Smooth muscle cell (in vitro differentiated cells): Measurements from ENCODE around the gene FBXO24. TPM values are rescaled to one million over a fixed set of nuclear protein-coding genes. Genes with fewer than 3 reads are reported as not detected.

Source experiments
- DNase-seq: peaks from one replicate; lab custom pipeline; 2025; ENCODE audit not compliant: unreplicated experiment; lab: John Stamatoyannopoulos, UW
- H2AFZ ChIP-seq: fragments of 200-600 bp; sonication (generic); 2 replicates; pipeline ENCODE4 v1.6.0; 2016; ENCODE audit warnings: antibody characterized with exemption, low read depth, mild to moderate bottlenecking
- H3F3A ChIP-seq: fragments of 200-600 bp; sonication (generic); 2 replicates; pipeline ENCODE4 v1.6.0; 2017; ENCODE audit warnings: antibody characterized with exemption, low read depth
- H3K27ac ChIP-seq: fragments of 200-600 bp; sonication (generic); 2 replicates; pipeline ENCODE4 v1.5.1; 2016; ENCODE audit warnings: low read depth, mild to moderate bottlenecking
- H3K27me3 ChIP-seq: fragments of 200-600 bp; sonication (generic); 2 replicates; pipeline ENCODE4 v1.6.1; 2016; ENCODE audit warnings: low read depth, mild to moderate bottlenecking
- H3K36me3 ChIP-seq: fragments of 200-600 bp; sonication (generic); 2 replicates; pipeline ENCODE4 v1.5.1; 2016; ENCODE audit warnings: low read depth
- H3K4me1 ChIP-seq: fragments of 200-600 bp; sonication (generic); 2 replicates; pipeline ENCODE4 v1.5.1; 2016; ENCODE audit warnings: low read depth
- H3K4me2 ChIP-seq: fragments of 200-600 bp; sonication (generic); 2 replicates; pipeline ENCODE4 v1.6.0; 2016; ENCODE audit warnings: mild to moderate bottlenecking
- H3K4me3 ChIP-seq: fragments of 200-600 bp; sonication (generic); 2 replicates; pipeline ENCODE4 v1.5.1; 2016; ENCODE audit warnings: mild to moderate bottlenecking
- H3K79me2 ChIP-seq: fragments of 200-600 bp; sonication (generic); 2 replicates; pipeline ENCODE4 v1.6.0; 2016; ENCODE audit warnings: low read depth, mild to moderate bottlenecking
- H3K9ac ChIP-seq: fragments of 200-600 bp; sonication (generic); 2 replicates; pipeline ENCODE4 v1.6.0; 2016; ENCODE audit warnings: low read depth
- H3K9me3 ChIP-seq: fragments of 200-600 bp; sonication (generic); replicated peaks from 2 replicates; pipeline ENCODE4 v1.5.1; 2016; ENCODE audit warnings: low read depth
- H4K20me1 ChIP-seq: fragments of 200-600 bp; sonication (generic); 2 replicates; pipeline ENCODE4 v1.6.0; 2016; ENCODE audit warnings: low read depth
- CTCF ChIP-seq: fragments of 200-600 bp; sonication (generic); IDR thresholded peaks from 2 replicates; pipeline ENCODE4 v1.5.1; 2017; ENCODE audit warnings: borderline replicate concordance, mild to moderate bottlenecking, antibody characterized with exemption; ENCODE audit not compliant: insufficient read depth, poor library complexity, severe bottlenecking
- WGBS: methylation state at CpG from one replicate; pipeline ENCODE4 v1.1.7; 2016; ENCODE audit warnings: low lambda C conversion rate; 5-methylcytosine and 5-hydroxymethylcytosine counted together
- polyA plus RNA-seq: library from polyadenylated mRNA; unstranded; fragments of >200 nt; fragmentation: Nextera tagmentation; extraction: Ambion mirVana; gene quantifications from 2 replicates; pipeline ENCODE4 v1.2.1, GENCODE V29; 2016
- total RNA-seq: library from RNA; depleted of rRNA; stranded (reverse); fragments of >200 nt; gene quantifications from 2 replicates; pipeline ENCODE4 v1.2.3, GENCODE V29; 2014

Gene FBXO24
- total and polyA plus RNA-seq, 2 experiments from 2014 or later = 0.22 to 0.61 TPM

- Histone ChIP-seq H3K27ac (no peak overlapping the region), H3K79me2 (peaks cover 13% of the 10 kb centered on the region), H3K4me1 (peaks cover 2% of the 10 kb centered on the region), H3F3A (no peaks in the 10 kb centered on the region), H3K36me3 (peaks cover 6% of the 10 kb centered on the region), H3K4me3 (no peak overlapping the region), H3K9ac (no peak overlapping the region), H3K9me3 (no peaks in the 10 kb centered on the region), H4K20me1 (peaks cover 21% of the 10 kb centered on the region), H3K4me2 (no peak overlapping the region), H2AFZ (no peak overlapping the region), H3K27me3 (no peaks in the 10 kb centered on the region)
- DNase-seq = no peak
- WGBS = 97% methylated on average over 28 of the region's 28 CpGs
- no peak for TF ChIP-seq CTCF
These were observed 7.6 kb upstream of the FBXO24 start for GRCh38 chr7:100578246-100579183.

GRCh38 chr7:100580466-100581283, 5.5 kb upstream of the FBXO24 start:
- TF ChIP-seq CTCF = no peak
- H3K27ac ChIP-seq = no peak overlapping the region
- no peak for DNase-seq
- H4K20me1 ChIP-seq = peaks cover 41% of the 10 kb centered on the region
- H3K4me2 ChIP-seq = no peak overlapping the region
- H3K36me3 ChIP-seq = peaks cover 6% of the 10 kb centered on the region
- no peak overlapping the region for H3K4me3 ChIP-seq
- H3K79me2 ChIP-seq = peaks cover 13% of the 10 kb centered on the region
- no peak overlapping the region for H2AFZ ChIP-seq
- H3K27me3 ChIP-seq = no peaks in the 10 kb centered on the region
- WGBS = 97% methylated on average over 11 of the region's 11 CpGs
- peaks cover 16% of the 10 kb centered on the region for H3K4me1 ChIP-seq
- H3K9ac ChIP-seq = no peak overlapping the region
- no peaks in the 10 kb centered on the region for H3K9me3 ChIP-seq
- H3F3A ChIP-seq = peaks cover 11% of the 10 kb centered on the region

GRCh38 chr7:100582041-100582579, 4.0 kb upstream of the FBXO24 start:
- H3F3A ChIP-seq = peaks cover 11% of the 10 kb centered on the region
- H3K27me3 ChIP-seq = no peaks in the 10 kb centered on the region
- no peak for DNase-seq
- no peak overlapping the region for H2AFZ ChIP-seq
- H3K27ac ChIP-seq = no peak overlapping the region
- no peak for TF ChIP-seq CTCF
- H3K4me1 ChIP-seq = peaks cover 16% of the 10 kb centered on the region
- H3K4me2 ChIP-seq = no peak overlapping the region
- H3K9ac ChIP-seq = no peak overlapping the region
- H4K20me1 ChIP-seq = peaks cover 41% of the 10 kb centered on the region
- H3K9me3 ChIP-seq = no peaks in the 10 kb centered on the region
- WGBS = 93% methylated on average over 20 of the region's 20 CpGs
- peaks cover 6% of the 10 kb centered on the region for H3K36me3 ChIP-seq
- peaks cover 13% of the 10 kb centered on the region for H3K79me2 ChIP-seq
- H3K4me3 ChIP-seq = no peak overlapping the region
